Osteocyte (in vitro differentiated cells): Measurements from ENCODE around the gene IGF1. TPM values are rescaled to one million over a fixed set of nuclear protein-coding genes. Genes with fewer than 3 reads are reported as not detected.
A peak's percentile ranks its signal among the peaks of the same experiment; 100 is the strongest.

ENCODE experiments used
- DNase-seq: peaks from one replicate; pipeline ENCODE4 v3.0.0; 2021; ENCODE audit warnings: mixed read lengths; ENCODE audit not compliant: unreplicated experiment; ENCODE audit errors: extremely low spot score
- H3K27ac Mint-ChIP-seq: one replicate; pipeline ENCODE4 v1.8.0; 2021; ENCODE audit warnings: mild to moderate bottlenecking, mixed read lengths; ENCODE audit not compliant: unreplicated experiment
- H3K27me3 Mint-ChIP-seq: one replicate; pipeline ENCODE4 v1.8.0; 2021; ENCODE audit warnings: mixed read lengths; ENCODE audit not compliant: unreplicated experiment
- H3K36me3 Mint-ChIP-seq: one replicate; pipeline ENCODE4 v1.8.0; 2021; ENCODE audit warnings: mixed read lengths; ENCODE audit not compliant: unreplicated experiment
- H3K4me1 Mint-ChIP-seq: one replicate; pipeline ENCODE4 v1.8.0; 2021; ENCODE audit warnings: mixed read lengths; ENCODE audit not compliant: unreplicated experiment
- H3K4me3 Mint-ChIP-seq: one replicate; pipeline ENCODE4 v1.8.0; 2021; ENCODE audit warnings: mild to moderate bottlenecking, moderate library complexity, mixed read lengths; ENCODE audit not compliant: unreplicated experiment
- H3K9me3 Mint-ChIP-seq: one replicate; pipeline ENCODE4 v1.8.0; 2021; ENCODE audit warnings: mixed read lengths; ENCODE audit not compliant: unreplicated experiment
- CTCF ChIP-seq: fragments of 200-600 bp; sonication (generic); IDR thresholded peaks from 2 replicates; pipeline ENCODE4 v1.5.0; 2021; ENCODE audit warnings: antibody characterized with exemption, mild to moderate bottlenecking, moderate library complexity
- long read RNA-seq: library from polyadenylated mRNA; unstranded; transcript quantifications from one replicate; pipeline ENCODE4 v2.0.0, GENCODE V29; 2021
- total RNA-seq: library from RNA; stranded (reverse); gene quantifications from 2 replicates; pipeline ENCODE4 v1.2.1, GENCODE V29; 2021

The IGF1 gene
- total RNA-seq = 0.21 and 0.40 TPM in 2 replicates
- long read RNA-seq, partial matches to known transcripts = 0 of 1 reads
- long read RNA-seq, other reads (novel, unspliced or antisense) = 1 of 1 reads

DNA sequence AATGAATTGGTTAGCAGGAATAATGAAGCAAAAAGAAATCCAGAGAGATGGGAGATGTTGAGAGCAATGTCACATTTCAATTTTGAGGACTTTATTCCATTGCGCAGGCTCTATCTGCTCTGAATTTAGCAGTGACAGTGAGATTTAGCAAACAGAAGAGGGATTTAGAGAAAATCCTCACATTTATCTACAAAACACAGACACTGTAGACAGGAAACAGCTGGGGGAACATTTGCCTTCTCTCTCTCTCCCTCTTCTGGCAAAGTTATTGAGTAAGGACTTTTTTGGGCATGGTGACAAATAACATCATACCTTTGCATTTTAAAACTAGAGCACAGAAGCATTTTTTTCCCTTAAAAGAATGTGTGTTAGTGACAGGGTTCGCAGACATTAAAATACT is at the start of gene IGF1:
Gene IGF1, minus strand, starts transcription at position 158 of the 400 bp plus-strand sequence. CDS start 182 bp downstream, outside the sequence.
- H3K36me3 Mint-ChIP-seq = no peaks in the 10 kb centered on the region
- H3K27ac Mint-ChIP-seq = no peak within 1 kb of the TSS
- H3K27me3 Mint-ChIP-seq = peaks cover 16% of the 10 kb centered on the region
- no peak within 1 kb of the TSS for H3K4me3 Mint-ChIP-seq
- peak; percentile 25 for TF ChIP-seq CTCF
- no peaks in the 10 kb centered on the region for H3K9me3 Mint-ChIP-seq
- no peak for DNase-seq
- peaks cover 10% of the 10 kb centered on the region for H3K4me1 Mint-ChIP-seq

GRCh38 chr12:102528111-102528510 is 47.7 kb upstream of the IGF1 start:
- H3K9me3 Mint-ChIP-seq = no peaks in the 10 kb centered on the region
- DNase-seq = no peak
- peaks cover 2% of the 10 kb centered on the region for H3K27me3 Mint-ChIP-seq
- no peak for TF ChIP-seq CTCF
- H3K27ac Mint-ChIP-seq = no peak overlapping the region
- H3K4me3 Mint-ChIP-seq = no peak overlapping the region
- peaks cover 4% of the 10 kb centered on the region for H3K4me1 Mint-ChIP-seq
- H3K36me3 Mint-ChIP-seq = no peaks in the 10 kb centered on the region

DNA sequence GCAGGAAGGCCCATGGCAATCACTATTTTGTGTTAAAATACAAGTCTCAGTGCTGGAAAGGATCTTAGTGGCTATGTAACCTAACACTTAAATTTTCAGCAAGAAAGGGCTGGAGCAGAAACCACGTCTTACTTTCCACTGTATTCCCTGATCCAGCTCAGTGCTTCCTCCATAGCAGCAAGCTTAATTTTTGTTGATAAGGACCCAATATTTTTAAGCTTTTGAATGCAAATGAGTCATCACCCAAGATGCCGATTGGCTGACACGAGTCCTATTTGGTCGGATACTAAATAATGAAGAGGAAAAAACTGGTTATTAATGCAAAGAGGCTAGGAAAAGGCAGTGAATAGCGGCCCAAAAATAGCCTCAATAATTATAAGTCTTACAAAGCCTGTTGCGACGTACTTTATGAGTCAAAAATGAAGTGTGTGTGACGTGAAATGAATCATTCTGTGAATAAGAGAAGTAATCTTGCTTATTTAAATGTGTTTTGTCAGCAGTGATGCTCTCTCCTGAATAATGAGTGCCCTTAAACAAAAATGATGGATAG is 46.9 kb upstream of the IGF1 start:
- no peak for TF ChIP-seq CTCF
- H3K9me3 Mint-ChIP-seq = no peaks in the 10 kb centered on the region
- no peak overlapping the region for H3K4me3 Mint-ChIP-seq
- H3K27ac Mint-ChIP-seq = no peak overlapping the region
- H3K36me3 Mint-ChIP-seq = no peaks in the 10 kb centered on the region
- peaks cover 2% of the 10 kb centered on the region for H3K27me3 Mint-ChIP-seq
- no peak for DNase-seq
- peaks cover 4% of the 10 kb centered on the region for H3K4me1 Mint-ChIP-seq

DNA sequence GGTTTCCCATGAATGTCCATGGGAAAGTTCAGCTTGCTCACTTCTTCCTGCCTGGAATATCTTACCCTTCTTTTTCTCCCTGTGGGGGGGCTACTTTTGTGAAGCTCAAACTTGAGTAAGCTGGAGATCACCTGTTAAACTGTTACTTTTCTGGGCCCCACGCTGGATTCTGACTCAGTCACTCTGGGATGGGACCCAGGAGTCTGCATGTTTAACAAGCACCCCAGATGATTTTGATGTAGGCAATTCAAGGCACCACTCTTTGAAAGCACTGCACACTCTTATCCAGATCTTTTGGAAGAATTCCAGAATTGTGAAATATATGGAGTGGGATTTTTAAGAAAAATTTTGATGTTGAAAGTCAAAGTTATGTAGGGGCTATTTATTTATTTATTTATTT is 46.3 kb upstream of the IGF1 start:
- H3K9me3 Mint-ChIP-seq = no peaks in the 10 kb centered on the region
- H3K27ac Mint-ChIP-seq = no peak overlapping the region
- no peak for TF ChIP-seq CTCF
- peaks cover 2% of the 10 kb centered on the region for H3K27me3 Mint-ChIP-seq
- no peaks in the 10 kb centered on the region for H3K36me3 Mint-ChIP-seq
- H3K4me1 Mint-ChIP-seq = peaks cover 4% of the 10 kb centered on the region
- no peak overlapping the region for H3K4me3 Mint-ChIP-seq
- DNase-seq = no peak

DNA sequence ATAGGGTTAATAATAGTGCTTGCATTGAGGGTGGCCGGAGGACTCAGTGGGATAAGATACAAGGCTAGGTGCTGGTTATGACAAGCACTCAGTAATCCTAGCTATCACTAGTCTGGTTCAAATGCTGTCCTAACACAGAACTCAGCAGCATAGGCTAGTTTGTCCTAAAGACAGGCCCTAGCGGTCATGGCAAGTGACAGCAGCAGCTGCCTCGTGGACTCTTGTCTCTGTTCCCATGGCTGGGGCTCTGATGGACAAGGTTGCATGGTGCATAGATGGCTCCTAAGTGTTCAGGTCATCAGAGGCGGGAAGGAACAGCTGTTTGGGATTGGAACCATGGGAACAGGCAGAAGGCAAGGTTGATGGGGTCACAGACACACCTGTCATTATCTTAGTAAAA is 42.4 kb upstream of the IGF1 start:
- Mint-ChIP-seq H3K27me3 (peaks cover 2% of the 10 kb centered on the region), H3K27ac (no peak overlapping the region), H3K4me1 (no peaks in the 10 kb centered on the region), H3K36me3 (no peaks in the 10 kb centered on the region), H3K4me3 (no peak overlapping the region), H3K9me3 (no peaks in the 10 kb centered on the region)
- TF ChIP-seq CTCF = no peak
- DNase-seq = no peak
